Muscle of back (tissue), 11 donors: Measurements from ENCODE around the gene PIEZO1. TPM values are rescaled to one million over a fixed set of nuclear protein-coding genes. Genes with fewer than 3 reads are reported as not detected.
"Not testable (repeated sequence)": the region's sequence is repeated elsewhere in the genome, so short reads cannot be mapped to it uniquely, and the experiment has no call there.

Experiments
- DNase-seq, 3 donors: peaks; one replicate each; pipeline versions ENCODE4 v3.0.0 to v3.0.0-alpha.2; 2013
- polyA plus RNA-seq, 10 donors: library from polyadenylated mRNA; unstranded; fragments of 120-200 nt; gene quantifications; one replicate each; pipeline ENCODE4 v1.2.1, GENCODE V29; 2013; ENCODE audit not compliant: insufficient read length in 10 of 10

PIEZO1 gene
- polyA plus RNA-seq, 10 donors, result 36.6 to 61.8 (median 55.6) TPM

DNA sequence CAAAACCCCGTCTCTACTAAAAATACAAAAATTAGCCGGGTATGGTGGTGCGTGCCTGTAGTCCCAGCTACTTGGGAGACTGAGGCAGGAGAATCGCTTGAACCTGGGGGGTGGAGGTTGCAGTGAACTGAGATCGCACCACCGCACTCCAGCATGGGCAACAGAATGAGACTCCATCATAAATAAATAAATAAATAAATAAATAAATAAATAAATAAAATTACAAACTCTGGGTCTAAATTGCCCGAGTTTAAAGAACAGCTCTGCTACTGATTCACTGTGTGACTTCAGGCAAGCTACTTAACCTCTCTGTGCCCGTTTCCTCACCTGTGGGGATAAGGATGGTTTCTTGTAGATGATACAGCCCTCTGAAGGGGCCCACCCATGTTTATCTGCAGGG is 115.5 kb downstream of the PIEZO1 start:
- not testable (repeated sequence) for DNase-seq

GRCh38 chr16:88667461-88667860 is 117.6 kb downstream of the PIEZO1 start:
- DNase-seq, result no peak

DNA sequence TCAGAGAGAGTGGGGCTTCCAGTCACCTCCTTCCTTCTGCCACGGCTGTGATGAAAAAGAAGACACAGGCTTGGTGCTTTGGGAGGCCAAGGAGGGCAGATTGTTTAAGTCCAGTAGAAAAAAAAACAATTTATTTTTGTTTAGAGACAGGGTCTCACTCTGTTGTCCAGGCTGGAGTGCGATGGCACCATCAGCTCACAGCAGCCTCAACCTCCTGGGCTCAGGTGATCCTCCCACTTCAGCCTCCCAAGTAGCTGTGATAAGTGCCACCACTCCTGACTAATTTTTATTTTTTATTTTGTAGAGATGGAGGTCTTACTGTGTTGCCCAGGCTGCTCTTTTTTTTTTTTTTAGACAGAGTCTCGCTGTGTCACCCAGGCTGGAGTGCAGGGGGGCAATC is 119.5 kb downstream of the PIEZO1 start:
- DNase-seq, result no peak

Other genes with a start within 250 kb of the PIEZO1 start
- gene ZC3H18, start 214.8 kb downstream of the PIEZO1 start, polyA plus RNA-seq, result 10 to 100 TPM; 23.3 to 33.1 (median 28.0) TPM
- gene IL17C, start 146.6 kb downstream of the PIEZO1 start, polyA plus RNA-seq, result not detected
- gene CYBA, start 134.2 kb downstream of the PIEZO1 start, polyA plus RNA-seq, result 10 to 100 TPM; 19.4 to 59.7 (median 34.6) TPM
- 10 to 100 TPM; 19.4 to 38.9 (median 26.3) TPM for gene MVD, start 122.1 kb downstream of the PIEZO1 start, polyA plus RNA-seq
- 1 to 10 TPM; 4.5 to 8.5 (median 6.1) TPM for gene SNAI3, start 98.7 kb downstream of the PIEZO1 start, polyA plus RNA-seq
- gene RNF166, start 78.8 kb downstream of the PIEZO1 start, polyA plus RNA-seq, result 10 to 100 TPM; 13.0 to 23.0 (median 15.6) TPM
- gene CTU2, start 78.7 kb downstream of the PIEZO1 start, polyA plus RNA-seq, result 10 to 100 TPM in 8 of 10 donors, 1 to 10 TPM in 2; 8.2 to 15.7 (median 11.8) TPM
- gene CDT1, start 18.6 kb upstream of the PIEZO1 start, polyA plus RNA-seq, result 10 to 100 TPM in 1 of 10 donors, 1 to 10 TPM in 9; 2.9 to 18.6 (median 8.1) TPM
- gene APRT, start 26.7 kb upstream of the PIEZO1 start, polyA plus RNA-seq, result 10 to 100 TPM; 47.8 to 75.0 (median 62.4) TPM
- 10 to 100 TPM; 13.1 to 23.5 (median 17.2) TPM for gene GALNS, start 71.7 kb upstream of the PIEZO1 start, polyA plus RNA-seq
- 10 to 100 TPM; 45.8 to 61.5 (median 53.5) TPM for gene TRAPPC2L, start 71.9 kb upstream of the PIEZO1 start, polyA plus RNA-seq
- under 1 TPM in 1 of 10 donors, not detected in 9; 0.20 TPM for gene PABPN1L, start 81.4 kb upstream of the PIEZO1 start, polyA plus RNA-seq
- gene CBFA2T3, start 192.0 kb upstream of the PIEZO1 start, polyA plus RNA-seq, result 10 to 100 TPM in 9 of 10 donors, 1 to 10 TPM in 1; 9.4 to 19.0 (median 16.4) TPM